ENCODE data around the gene HS6ST2. TPM values are rescaled to one million over a fixed set of nuclear protein-coding genes. Genes with fewer than 3 reads are reported as not detected.

HS6ST2 gene
- total and polyA plus RNA-seq, 9 of the 15 experiments (the other 6 are each of a cell fraction or from before 2014, with no cell fraction given): not detected

DNA sequence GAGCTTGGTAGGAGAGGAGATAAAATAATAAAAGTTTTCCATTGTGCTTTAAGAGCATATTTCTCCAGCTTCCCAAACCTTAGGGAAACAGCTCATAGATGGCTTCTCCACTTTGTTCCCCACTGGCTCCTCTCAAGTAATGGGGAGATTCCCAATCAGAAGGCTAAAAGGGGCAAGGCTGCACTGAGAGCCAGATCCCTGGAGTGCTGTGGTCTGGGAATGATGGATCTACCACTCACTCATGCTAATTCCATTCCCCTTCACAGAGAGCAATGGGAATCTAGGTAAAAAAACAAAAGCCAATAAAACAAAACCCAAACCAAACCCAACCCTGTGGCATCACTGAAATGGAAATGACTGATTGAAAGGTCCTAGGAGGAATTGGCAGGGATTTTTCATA, 249.9 kb downstream of the HS6ST2 start:
- intact Hi-C loops (cut with micrococcal nuclease): no loop called here
- POLR2A ChIA-PET: no interaction called here
- TF ChIP-seq, protein P1, sequence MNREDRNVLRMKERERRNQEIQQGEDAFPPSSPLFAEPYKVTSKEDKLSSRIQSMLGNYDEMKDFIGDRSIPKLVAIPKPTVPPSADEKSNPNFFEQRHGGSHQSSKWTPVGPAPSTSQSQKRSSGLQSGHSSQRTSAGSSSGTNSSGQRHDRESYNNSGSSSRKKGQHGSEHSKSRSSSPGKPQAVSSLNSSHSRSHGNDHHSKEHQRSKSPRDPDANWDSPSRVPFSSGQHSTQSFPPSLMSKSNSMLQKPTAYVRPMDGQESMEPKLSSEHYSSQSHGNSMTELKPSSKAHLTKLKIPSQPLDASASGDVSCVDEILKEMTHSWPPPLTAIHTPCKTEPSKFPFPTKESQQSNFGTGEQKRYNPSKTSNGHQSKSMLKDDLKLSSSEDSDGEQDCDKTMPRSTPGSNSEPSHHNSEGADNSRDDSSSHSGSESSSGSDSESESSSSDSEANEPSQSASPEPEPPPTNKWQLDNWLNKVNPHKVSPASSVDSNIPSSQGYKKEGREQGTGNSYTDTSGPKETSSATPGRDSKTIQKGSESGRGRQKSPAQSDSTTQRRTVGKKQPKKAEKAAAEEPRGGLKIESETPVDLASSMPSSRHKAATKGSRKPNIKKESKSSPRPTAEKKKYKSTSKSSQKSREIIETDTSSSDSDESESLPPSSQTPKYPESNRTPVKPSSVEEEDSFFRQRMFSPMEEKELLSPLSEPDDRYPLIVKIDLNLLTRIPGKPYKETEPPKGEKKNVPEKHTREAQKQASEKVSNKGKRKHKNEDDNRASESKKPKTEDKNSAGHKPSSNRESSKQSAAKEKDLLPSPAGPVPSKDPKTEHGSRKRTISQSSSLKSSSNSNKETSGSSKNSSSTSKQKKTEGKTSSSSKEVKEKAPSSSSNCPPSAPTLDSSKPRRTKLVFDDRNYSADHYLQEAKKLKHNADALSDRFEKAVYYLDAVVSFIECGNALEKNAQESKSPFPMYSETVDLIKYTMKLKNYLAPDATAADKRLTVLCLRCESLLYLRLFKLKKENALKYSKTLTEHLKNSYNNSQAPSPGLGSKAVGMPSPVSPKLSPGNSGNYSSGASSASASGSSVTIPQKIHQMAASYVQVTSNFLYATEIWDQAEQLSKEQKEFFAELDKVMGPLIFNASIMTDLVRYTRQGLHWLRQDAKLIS (CRISPR knock-in tag; IDR thresholded peaks at IDR 0.05): no peak
- TF ChIP-seq POLR2G (IDR thresholded peaks at IDR 0.05; ENCODE audit: low read depth, low read length) (no peak), ZNF239 (CRISPR knock-in tag; IDR thresholded peaks at IDR 0.05) (no peak), POLR3A (IDR thresholded peaks at IDR 0.05; ENCODE audit: borderline replicate concordance, extremely low read depth, insufficient read depth, insufficient read length) (no peak), MECOM (CRISPR knock-in tag; IDR thresholded peaks at IDR 0.05) (no peak), RBM25 (IDR thresholded peaks at IDR 0.05; ENCODE audit: low read depth, low read length, severe bottlenecking) (no peak), TGIF2 (CRISPR knock-in tag; IDR thresholded peaks at IDR 0.05) (no peak), KDM5B (IDR thresholded peaks at IDR 0.05; ENCODE audit: insufficient replicate concordance, low read depth, low read length) (no peak), TCF7 (IDR thresholded peaks at IDR 0.05; ENCODE audit: borderline replicate concordance) (no peak)
- TF ChIP-seq, protein P2, sequence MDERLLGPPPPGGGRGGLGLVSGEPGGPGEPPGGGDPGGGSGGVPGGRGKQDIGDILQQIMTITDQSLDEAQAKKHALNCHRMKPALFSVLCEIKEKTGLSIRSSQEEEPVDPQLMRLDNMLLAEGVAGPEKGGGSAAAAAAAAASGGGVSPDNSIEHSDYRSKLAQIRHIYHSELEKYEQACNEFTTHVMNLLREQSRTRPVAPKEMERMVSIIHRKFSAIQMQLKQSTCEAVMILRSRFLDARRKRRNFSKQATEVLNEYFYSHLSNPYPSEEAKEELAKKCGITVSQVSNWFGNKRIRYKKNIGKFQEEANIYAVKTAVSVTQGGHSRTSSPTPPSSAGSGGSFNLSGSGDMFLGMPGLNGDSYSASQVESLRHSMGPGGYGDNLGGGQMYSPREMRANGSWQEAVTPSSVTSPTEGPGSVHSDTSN (CRISPR knock-in tag; IDR thresholded peaks at IDR 0.05; ENCODE audit: low read depth): no peak
- TF ChIP-seq, protein P2 (tag; conservative IDR thresholded peaks at IDR 0.05; ENCODE audit: low read depth): no peak
- TF ChIP-seq, protein P3, sequence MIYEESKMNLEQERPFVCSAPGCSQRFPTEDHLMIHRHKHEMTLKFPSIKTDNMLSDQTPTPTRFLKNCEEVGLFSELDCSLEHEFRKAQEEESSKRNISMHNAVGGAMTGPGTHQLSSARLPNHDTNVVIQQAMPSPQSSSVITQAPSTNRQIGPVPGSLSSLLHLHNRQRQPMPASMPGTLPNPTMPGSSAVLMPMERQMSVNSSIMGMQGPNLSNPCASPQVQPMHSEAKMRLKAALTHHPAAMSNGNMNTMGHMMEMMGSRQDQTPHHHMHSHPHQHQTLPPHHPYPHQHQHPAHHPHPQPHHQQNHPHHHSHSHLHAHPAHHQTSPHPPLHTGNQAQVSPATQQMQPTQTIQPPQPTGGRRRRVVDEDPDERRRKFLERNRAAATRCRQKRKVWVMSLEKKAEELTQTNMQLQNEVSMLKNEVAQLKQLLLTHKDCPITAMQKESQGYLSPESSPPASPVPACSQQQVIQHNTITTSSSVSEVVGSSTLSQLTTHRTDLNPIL (CRISPR knock-in tag; IDR thresholded peaks at IDR 0.05): no peak

More for the DNA sequence above, 249.9 kb downstream of the HS6ST2 start:
- in situ Hi-C loops (cut with MboI): no loop called here
- no peak for FAIRE-seq
- Histone ChIP-seq H3K36me3 (ENCODE audit: control insufficient read depth, insufficient read depth, low read length) (no peaks in the 10 kb centered on the region), H3K4me1 (replicated peaks in 1 of 2; ENCODE audit: control insufficient read depth in 2 of 2, insufficient read depth in 2 of 2, low read length in 2 of 2) (no peaks in the 10 kb centered on the region), H3K79me2 (ENCODE audit: control insufficient read depth, insufficient read depth, low read length) (no peaks in the 10 kb centered on the region), H3K27ac (ENCODE audit: extremely low read depth, low read depth, low read length) (no peak overlapping the region), H3K4me2 (ENCODE audit: insufficient read depth, low read length) (no peak overlapping the region), H3K27me3 (ENCODE audit: control insufficient read depth in 2 of 2, insufficient read depth in 2 of 2, low read length in 2 of 2) (no peaks in the 10 kb centered on the region), H3K4me3 (no peak overlapping the region), H3K9me3 (replicated peaks; ENCODE audit: control insufficient read depth, insufficient read depth, low read depth, low read length) (no peaks in the 10 kb centered on the region), H3K9ac (ENCODE audit: insufficient read depth in 1 of 2, low read depth in 2 of 2, low read length in 2 of 2) (no peak overlapping the region), H2AFZ (ENCODE audit: low read depth, low read length) (no peak overlapping the region), H3K9me1 (ENCODE audit: control insufficient read depth, insufficient read depth, low read length) (no peaks in the 10 kb centered on the region), H4K20me1 (replicated peaks; ENCODE audit: control insufficient read depth, insufficient read depth, low read length) (no peaks in the 10 kb centered on the region)
- no peak for DNase-seq (ENCODE audit: extremely low read depth in 1 of 4, low spot score in 3 of 4)
- no TSS peak for BruUV-seq (replicated peaks)
- no peak for ATAC-seq
- CTCF ChIA-PET (ENCODE audit: low intra/inter-chr PET ratio): no interaction called here

Data from K562 (cell line).